HepG2 (cell line): ENCODE measurements around the gene TRIM6. TPM values are rescaled to one million over a fixed set of nuclear protein-coding genes. Genes with fewer than 3 reads are reported as not detected.

Experiments used
- ATAC-seq: fragments of 200-7000 bp; cut with Tn5 transposase; 3 replicates; pipeline ENCODE4 v1.9.1; 2020; ENCODE audit warnings: mild to moderate bottlenecking, moderate library complexity
- BruUV-seq: library from RNA; stranded (reverse); fragments of 400-500 nt; replicated peaks from 2 replicates; lab custom pipeline; 2021; lab: Mats Ljungman, UMichigan
- CTCF ChIA-PET: fragments of 300-600 bp; formaldehyde crosslinking; extraction: SDS; loops from one replicate; lab custom pipeline; 2021; ENCODE audit warnings: low total read pairs, inconsistent platforms, low intra/inter-chr PET ratio; lab: Yijun Ruan, JAX
- POLR2A ChIA-PET: fragments of 350-600 bp; sonication (Branson Sonifier 250); formaldehyde crosslinking; loops from one replicate; lab custom pipeline; 2020; ENCODE audit warnings: antibody characterized with exemption, inconsistent platforms; lab: Yijun Ruan, JAX
- DNase-seq: peaks from one replicate; pipeline ENCODE4 v3.0.0-alpha.2; 2015; ENCODE audit warnings: low spot score
- FAIRE-seq: peaks from 3 replicates; lab custom pipeline; 2011; peaks lifted over from hg19 to GRCh38; lab: Jason Lieb, UNC
- H2AFZ ChIP-seq: one replicate; pipeline ENCODE4 v1.6.1; 2011; ENCODE audit warnings: low read length, inconsistent platforms
- H3K27ac ChIP-seq: fragments of 300-600 bp; 3 replicates; pipeline ENCODE4 v1.8.0; 2011; ENCODE audit warnings: mixed run types, mild to moderate bottlenecking, mixed read lengths, low read length, inconsistent platforms; ENCODE audit not compliant: insufficient read depth; ENCODE audit errors: extremely low read length
- H3K27me3 ChIP-seq, 2 experiments: fragments of 200-600 bp in 1 of 2; 2 replicates in 1 of 2; 3 replicates in 1 of 2; pipeline versions ENCODE4 v1.6.0 to v1.8.0; 2011; ENCODE audit warnings: low read length in 2 of 2, mild to moderate bottlenecking in 2 of 2, moderate library complexity in 2 of 2, inconsistent platforms in 1 of 2; ENCODE audit not compliant: insufficient read depth in 2 of 2, control insufficient read depth in 1 of 2
- H3K36me3 ChIP-seq, 2 experiments: fragments of 200-600 bp in 1 of 2; replicated peaks in 1 of 2; 2 replicates in 1 of 2; 3 replicates in 1 of 2; pipeline versions ENCODE4 v1.5.1 to v1.8.0; 2011; ENCODE audit warnings: low read length in 2 of 2, inconsistent platforms in 1 of 2; ENCODE audit not compliant: insufficient read depth in 2 of 2, control insufficient read depth in 1 of 2
- H3K4me1 ChIP-seq: 2 replicates; pipeline ENCODE4 v1.5.1; 2012; ENCODE audit warnings: low read length, inconsistent platforms; ENCODE audit not compliant: insufficient read depth
- H3K4me2 ChIP-seq: 2 replicates; pipeline ENCODE4 v1.6.0; 2011; ENCODE audit warnings: low read depth, low read length, inconsistent platforms
- H3K4me3 ChIP-seq, 3 experiments: fragments of 200-600 bp in 1 of 3; sonication (generic), shearing (Covaris generic) in 1 of 3; replicated peaks in 1 of 3; 2 replicates each; pipeline ENCODE4 v1.5.1; 2011 to 2016; ENCODE audit warnings: low read length in 3 of 3, inconsistent platforms in 2 of 3, low read depth in 2 of 3, mild to moderate bottlenecking in 2 of 3, control low read depth in 1 of 3, mixed read lengths in 1 of 3; ENCODE audit not compliant: insufficient read depth in 1 of 3
- H3K79me2 ChIP-seq: one replicate; pipeline ENCODE4 v1.6.1; 2011; ENCODE audit warnings: low read length, inconsistent platforms; ENCODE audit not compliant: insufficient read depth
- H3K9ac ChIP-seq: 2 replicates; pipeline ENCODE4 v1.6.0; 2011; ENCODE audit warnings: mild to moderate bottlenecking, low read depth, low read length, inconsistent platforms; ENCODE audit not compliant: insufficient read depth
- H3K9me3 ChIP-seq: 2 replicates; pipeline ENCODE4 v1.5.1; 2012; ENCODE audit warnings: mild to moderate bottlenecking, low read length
- H4K20me1 ChIP-seq: 2 replicates; pipeline ENCODE4 v1.6.0; 2011; ENCODE audit warnings: inconsistent platforms, mild to moderate bottlenecking, low read length, moderate library complexity; ENCODE audit not compliant: insufficient read depth
- MAF1 ChIP-seq: sonication (generic); formaldehyde crosslinking; IDR thresholded peaks from 2 replicates; pipeline ENCODE4 v1.5.0; 2020; ENCODE audit warnings: missing genetic modification reagents, borderline replicate concordance
- SOX5 ChIP-seq: IDR thresholded peaks from 2 replicates; pipeline ENCODE4 v1.6.1; 2016; ENCODE audit warnings: borderline replicate concordance
- ZBTB21 ChIP-seq: sonication (generic); formaldehyde crosslinking; IDR thresholded peaks from 2 replicates; pipeline ENCODE4 v1.4.0; 2020; ENCODE audit warnings: missing genetic modification reagents
- ZNF382 ChIP-seq: sonication (generic); formaldehyde crosslinking; IDR thresholded peaks from 2 replicates; pipeline ENCODE4 v1.5.0; 2020; ENCODE audit warnings: missing genetic modification reagents, mild to moderate bottlenecking, borderline replicate concordance
- ZNF484 ChIP-seq: sonication (generic); formaldehyde crosslinking; IDR thresholded peaks from 2 replicates; pipeline ENCODE4 v1.5.1; 2020; ENCODE audit warnings: mild to moderate bottlenecking, low read depth, missing genetic modification reagents, borderline replicate concordance
- ZNF746 ChIP-seq: sonication (generic); formaldehyde crosslinking; IDR thresholded peaks from 2 replicates; pipeline ENCODE4 v1.8.0; 2022; ENCODE audit warnings: mild to moderate bottlenecking, missing genetic modification reagents
- WGBS: methylation state at CpG from one replicate; pipeline ENCODE4 v1.1.6; 2017; ENCODE audit warnings: low lambda C conversion rate; 5-methylcytosine and 5-hydroxymethylcytosine counted together
- in situ Hi-C: cut with HindIII; loops from 2 replicates; pipeline ENCODE4 v1.10.0; 2017; ENCODE audit warnings: low pct_unique_long_range_greater_than_20kb; ENCODE audit not compliant: extremely low pct_ligation_motif_present
- intact Hi-C: fragments of 100-400 bp; cut with micrococcal nuclease; formaldehyde crosslinking; loops from one replicate; pipeline ENCODE4 v1.10.0; 2022; ENCODE audit not compliant: unreplicated experiment
- polyA plus RNA-seq, 8 experiments: library from polyadenylated mRNA; depleted of rRNA in 3 of 8; stranded (reverse) in 7 of 8; unstranded in 1 of 8; fragments of >200 nt; fragmentation: Illumina TruSeq in 4 of 8; extraction: Trizol in 4 of 8; gene quantifications; 2 replicates each; pipeline versions ENCODE4 v1.2.1 to v1.2.3, GENCODE V29; 2011 to 2016; ENCODE audit warnings: low read depth in 4 of 8, missing spikeins in 1 of 8, mixed read lengths in 1 of 8; ENCODE audit not compliant: insufficient read depth in 1 of 8
- total RNA-seq, 5 experiments: library from RNA; depleted of rRNA; stranded (reverse); fragments of >200 nt; fragmentation: Illumina TruSeq; extraction: Trizol; gene quantifications; 2 replicates each; pipeline ENCODE4 v1.2.3, GENCODE V29; 2016; ENCODE audit warnings: low read depth in 1 of 5
- TF ChIP-seq, protein P1 (sequence below): sonication (generic); formaldehyde crosslinking; IDR thresholded peaks from 2 replicates; pipeline ENCODE4 v1.4.0; 2020; ENCODE audit warnings: mild to moderate bottlenecking, missing genetic modification reagents
- TF ChIP-seq, protein P2 (sequence below): sonication (generic); formaldehyde crosslinking; IDR thresholded peaks from 2 replicates; pipeline ENCODE4 v1.8.1; 2022; ENCODE audit warnings: low read depth, mild to moderate bottlenecking, missing genetic modification reagents
- TF ChIP-seq, protein P3 (sequence below): sonication (generic); formaldehyde crosslinking; IDR thresholded peaks from 2 replicates; pipeline ENCODE4 v1.9.0; 2021; ENCODE audit warnings: missing genetic modification reagents, borderline replicate concordance
- TF ChIP-seq, protein P4 (sequence below): sonication (generic); formaldehyde crosslinking; IDR thresholded peaks from 2 replicates; pipeline ENCODE4 v1.5.0; 2020; ENCODE audit warnings: missing genetic modification reagents
- TF ChIP-seq, protein P5 (sequence below): sonication (generic); formaldehyde crosslinking; conservative IDR thresholded peaks from 2 replicates; pipeline ENCODE4 v1.4.0; 2020; ENCODE audit warnings: missing genetic modification reagents

Gene TRIM6
- total and polyA plus RNA-seq, 2 of the 13 experiments (the other 11 are each of a cell fraction or from before 2014, with no cell fraction given): not detected

DNA sequence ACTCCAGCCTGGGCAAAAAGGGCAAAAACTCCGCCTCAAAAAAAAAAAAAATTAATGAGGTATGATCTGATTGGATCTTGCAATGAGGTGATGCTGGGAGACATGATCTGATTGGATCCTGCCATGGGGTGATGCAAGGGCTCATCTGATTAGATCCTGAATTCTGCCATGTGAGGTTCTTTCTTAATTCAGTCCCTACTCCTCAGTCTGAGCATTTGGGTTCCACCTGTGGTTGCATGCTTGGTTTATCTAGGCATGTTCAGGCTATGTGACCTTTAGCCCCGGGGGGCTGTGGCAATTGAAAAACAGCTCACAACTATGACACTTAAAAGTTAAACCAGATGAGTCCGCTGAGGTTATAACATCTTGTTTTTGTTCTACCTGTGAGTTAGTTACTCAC is 4.8 kb upstream of the TRIM6 start:
- intact Hi-C loops: no loop called here
- POLR2A ChIA-PET: no interaction called here
- in situ Hi-C loops: no loop called here

DNA sequence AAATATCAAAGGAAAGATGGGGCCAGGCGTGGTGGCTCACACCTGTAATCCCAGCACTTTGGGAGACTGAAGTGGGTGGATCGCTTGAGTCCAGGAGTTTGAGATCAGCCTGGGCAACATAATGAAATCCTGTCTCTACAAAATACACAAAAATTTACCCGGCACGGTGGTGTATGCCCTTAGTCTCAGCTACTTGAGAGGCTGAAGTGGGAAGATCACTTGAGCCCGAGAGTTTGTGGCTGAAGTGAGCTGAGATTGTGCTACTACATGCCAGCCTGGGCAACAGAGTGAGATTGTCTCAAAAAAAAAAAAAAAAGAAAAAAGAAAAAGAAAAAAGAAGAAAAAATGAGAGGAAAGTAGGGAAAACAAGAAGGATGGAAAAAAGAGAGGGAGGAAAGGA is 3.8 kb upstream of the TRIM6 start:
- ATAC-seq: no peak
- no peaks in the 10 kb centered on the region for H3K79me2 ChIP-seq
- BruUV-seq: no TSS peak
- in situ Hi-C loops: no loop called here
- H3K4me1 ChIP-seq: no peaks in the 10 kb centered on the region
- no peaks in the 10 kb centered on the region for H4K20me1 ChIP-seq
- CTCF ChIA-PET: no interaction called here
- no peak for DNase-seq
- WGBS: 25% methylated on average over 5 of the region's 5 CpGs
- H3K9ac ChIP-seq: no peak overlapping the region
- no peak for FAIRE-seq
- H3K4me3 ChIP-seq: no peak overlapping the region
- H3K27me3 ChIP-seq: no peaks in the 10 kb centered on the region
- intact Hi-C loops: no loop called here
- H3K27ac ChIP-seq: no peak overlapping the region
- no peaks in the 10 kb centered on the region for H3K36me3 ChIP-seq
- POLR2A ChIA-PET: no interaction called here
- no peaks in the 10 kb centered on the region for H3K9me3 ChIP-seq
- H2AFZ ChIP-seq: no peak overlapping the region
- no peak overlapping the region for H3K4me2 ChIP-seq
- TF ChIP-seq SOX5 (CRISPR knock-in tag) (no peak), ZBTB21 (CRISPR knock-in tag) (no peak), ZNF484 (no peak), ZNF746 (CRISPR knock-in tag) (no peak), MAF1 (CRISPR knock-in tag) (no peak), ZNF382 (CRISPR knock-in tag) (no peak)
- TF ChIP-seq, protein P1, sequence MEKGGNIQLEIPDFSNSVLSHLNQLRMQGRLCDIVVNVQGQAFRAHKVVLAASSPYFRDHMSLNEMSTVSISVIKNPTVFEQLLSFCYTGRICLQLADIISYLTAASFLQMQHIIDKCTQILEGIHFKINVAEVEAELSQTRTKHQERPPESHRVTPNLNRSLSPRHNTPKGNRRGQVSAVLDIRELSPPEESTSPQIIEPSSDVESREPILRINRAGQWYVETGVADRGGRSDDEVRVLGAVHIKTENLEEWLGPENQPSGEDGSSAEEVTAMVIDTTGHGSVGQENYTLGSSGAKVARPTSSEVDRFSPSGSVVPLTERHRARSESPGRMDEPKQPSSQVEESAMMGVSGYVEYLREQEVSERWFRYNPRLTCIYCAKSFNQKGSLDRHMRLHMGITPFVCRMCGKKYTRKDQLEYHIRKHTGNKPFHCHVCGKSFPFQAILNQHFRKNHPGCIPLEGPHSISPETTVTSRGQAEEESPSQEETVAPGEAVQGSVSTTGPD (CRISPR knock-in tag): no peak
- TF ChIP-seq, protein P2, sequence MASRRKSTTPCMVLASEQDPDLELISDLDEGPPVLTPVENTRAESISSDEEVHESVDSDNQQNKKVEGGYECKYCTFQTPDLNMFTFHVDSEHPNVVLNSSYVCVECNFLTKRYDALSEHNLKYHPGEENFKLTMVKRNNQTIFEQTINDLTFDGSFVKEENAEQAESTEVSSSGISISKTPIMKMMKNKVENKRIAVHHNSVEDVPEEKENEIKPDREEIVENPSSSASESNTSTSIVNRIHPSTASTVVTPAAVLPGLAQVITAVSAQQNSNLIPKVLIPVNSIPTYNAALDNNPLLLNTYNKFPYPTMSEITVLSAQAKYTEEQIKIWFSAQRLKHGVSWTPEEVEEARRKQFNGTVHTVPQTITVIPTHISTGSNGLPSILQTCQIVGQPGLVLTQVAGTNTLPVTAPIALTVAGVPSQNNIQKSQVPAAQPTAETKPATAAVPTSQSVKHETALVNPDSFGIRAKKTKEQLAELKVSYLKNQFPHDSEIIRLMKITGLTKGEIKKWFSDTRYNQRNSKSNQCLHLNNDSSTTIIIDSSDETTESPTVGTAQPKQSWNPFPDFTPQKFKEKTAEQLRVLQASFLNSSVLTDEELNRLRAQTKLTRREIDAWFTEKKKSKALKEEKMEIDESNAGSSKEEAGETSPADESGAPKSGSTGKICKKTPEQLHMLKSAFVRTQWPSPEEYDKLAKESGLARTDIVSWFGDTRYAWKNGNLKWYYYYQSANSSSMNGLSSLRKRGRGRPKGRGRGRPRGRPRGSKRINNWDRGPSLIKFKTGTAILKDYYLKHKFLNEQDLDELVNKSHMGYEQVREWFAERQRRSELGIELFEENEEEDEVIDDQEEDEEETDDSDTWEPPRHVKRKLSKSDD (CRISPR knock-in tag): no peak
- TF ChIP-seq, protein P3, sequence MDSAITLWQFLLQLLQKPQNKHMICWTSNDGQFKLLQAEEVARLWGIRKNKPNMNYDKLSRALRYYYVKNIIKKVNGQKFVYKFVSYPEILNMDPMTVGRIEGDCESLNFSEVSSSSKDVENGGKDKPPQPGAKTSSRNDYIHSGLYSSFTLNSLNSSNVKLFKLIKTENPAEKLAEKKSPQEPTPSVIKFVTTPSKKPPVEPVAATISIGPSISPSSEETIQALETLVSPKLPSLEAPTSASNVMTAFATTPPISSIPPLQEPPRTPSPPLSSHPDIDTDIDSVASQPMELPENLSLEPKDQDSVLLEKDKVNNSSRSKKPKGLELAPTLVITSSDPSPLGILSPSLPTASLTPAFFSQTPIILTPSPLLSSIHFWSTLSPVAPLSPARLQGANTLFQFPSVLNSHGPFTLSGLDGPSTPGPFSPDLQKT (CRISPR knock-in tag): no peak
- TF ChIP-seq, protein P4, sequence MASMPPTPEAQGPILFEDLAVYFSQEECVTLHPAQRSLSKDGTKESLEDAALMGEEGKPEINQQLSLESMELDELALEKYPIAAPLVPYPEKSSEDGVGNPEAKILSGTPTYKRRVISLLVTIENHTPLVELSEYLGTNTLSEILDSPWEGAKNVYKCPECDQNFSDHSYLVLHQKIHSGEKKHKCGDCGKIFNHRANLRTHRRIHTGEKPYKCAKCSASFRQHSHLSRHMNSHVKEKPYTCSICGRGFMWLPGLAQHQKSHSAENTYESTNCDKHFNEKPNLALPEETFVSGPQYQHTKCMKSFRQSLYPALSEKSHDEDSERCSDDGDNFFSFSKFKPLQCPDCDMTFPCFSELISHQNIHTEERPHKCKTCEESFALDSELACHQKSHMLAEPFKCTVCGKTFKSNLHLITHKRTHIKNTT (CRISPR knock-in tag): no peak

More for the DNA sequence above, 4.8 kb upstream of the TRIM6 start:
- H3K27ac ChIP-seq: no peak overlapping the region
- no peaks in the 10 kb centered on the region for H3K36me3 ChIP-seq
- no peaks in the 10 kb centered on the region for H3K4me1 ChIP-seq
- CTCF ChIA-PET: no interaction called here
- no peaks in the 10 kb centered on the region for H3K27me3 ChIP-seq
- no peaks in the 10 kb centered on the region for H4K20me1 ChIP-seq
- FAIRE-seq: no peak
- H3K4me3 ChIP-seq: no peak overlapping the region
- H2AFZ ChIP-seq: no peak overlapping the region
- no peak overlapping the region for H3K4me2 ChIP-seq
- no peak for DNase-seq
- H3K9me3 ChIP-seq: no peaks in the 10 kb centered on the region
- TF ChIP-seq, protein P5, sequence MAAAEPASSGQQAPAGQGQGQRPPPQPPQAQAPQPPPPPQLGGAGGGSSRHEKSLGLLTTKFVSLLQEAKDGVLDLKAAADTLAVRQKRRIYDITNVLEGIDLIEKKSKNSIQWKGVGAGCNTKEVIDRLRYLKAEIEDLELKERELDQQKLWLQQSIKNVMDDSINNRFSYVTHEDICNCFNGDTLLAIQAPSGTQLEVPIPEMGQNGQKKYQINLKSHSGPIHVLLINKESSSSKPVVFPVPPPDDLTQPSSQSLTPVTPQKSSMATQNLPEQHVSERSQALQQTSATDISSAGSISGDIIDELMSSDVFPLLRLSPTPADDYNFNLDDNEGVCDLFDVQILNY (CRISPR knock-in tag): no peak
- TF ChIP-seq, all 625 proteins: peak for 0
- no peak overlapping the region for H3K9ac ChIP-seq
- no peaks in the 10 kb centered on the region for H3K79me2 ChIP-seq
- 21% methylated on average over 3 of the region's 3 CpGs for WGBS
- ATAC-seq: no peak
- no TSS peak for BruUV-seq
